ENCODE measurements around the gene LRRK1.

DNA sequence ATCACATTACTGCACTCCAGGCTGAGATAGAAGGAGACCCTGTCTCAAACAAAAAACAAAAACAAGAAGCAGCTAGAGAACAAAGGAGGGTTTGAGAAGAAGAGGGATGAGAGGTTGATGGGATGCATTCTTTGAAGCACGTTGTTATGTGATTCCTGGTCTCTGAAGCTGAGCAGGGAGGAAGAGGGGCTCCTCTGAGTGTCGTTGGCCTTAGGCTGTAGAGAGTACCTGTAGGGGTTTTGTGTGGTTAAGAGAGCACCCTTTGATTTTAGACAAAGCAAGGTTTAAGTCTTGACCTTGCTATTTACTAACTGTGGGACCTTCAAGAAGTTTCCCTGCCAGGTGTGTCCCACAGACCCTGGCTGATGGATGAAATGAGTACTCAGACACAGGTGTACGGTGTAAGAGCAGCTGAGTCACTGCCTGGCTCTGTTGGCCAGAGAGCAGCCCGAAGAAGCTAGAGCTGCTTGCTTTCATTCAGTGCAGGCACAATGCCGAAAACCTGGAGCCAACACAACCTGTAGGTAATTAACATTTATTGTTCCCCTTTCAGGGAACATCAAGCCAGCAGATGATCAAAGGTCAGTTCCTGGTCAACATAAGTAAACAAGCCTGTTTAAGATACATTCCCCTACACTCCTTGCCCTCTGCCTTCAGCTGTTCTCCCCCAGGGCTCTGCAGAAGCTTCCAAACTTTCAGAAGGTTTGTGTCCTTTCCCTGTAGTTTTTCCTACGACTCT lies 67.2 kb downstream of the LRRK1 start:
- TF ChIP-seq, protein P1, sequence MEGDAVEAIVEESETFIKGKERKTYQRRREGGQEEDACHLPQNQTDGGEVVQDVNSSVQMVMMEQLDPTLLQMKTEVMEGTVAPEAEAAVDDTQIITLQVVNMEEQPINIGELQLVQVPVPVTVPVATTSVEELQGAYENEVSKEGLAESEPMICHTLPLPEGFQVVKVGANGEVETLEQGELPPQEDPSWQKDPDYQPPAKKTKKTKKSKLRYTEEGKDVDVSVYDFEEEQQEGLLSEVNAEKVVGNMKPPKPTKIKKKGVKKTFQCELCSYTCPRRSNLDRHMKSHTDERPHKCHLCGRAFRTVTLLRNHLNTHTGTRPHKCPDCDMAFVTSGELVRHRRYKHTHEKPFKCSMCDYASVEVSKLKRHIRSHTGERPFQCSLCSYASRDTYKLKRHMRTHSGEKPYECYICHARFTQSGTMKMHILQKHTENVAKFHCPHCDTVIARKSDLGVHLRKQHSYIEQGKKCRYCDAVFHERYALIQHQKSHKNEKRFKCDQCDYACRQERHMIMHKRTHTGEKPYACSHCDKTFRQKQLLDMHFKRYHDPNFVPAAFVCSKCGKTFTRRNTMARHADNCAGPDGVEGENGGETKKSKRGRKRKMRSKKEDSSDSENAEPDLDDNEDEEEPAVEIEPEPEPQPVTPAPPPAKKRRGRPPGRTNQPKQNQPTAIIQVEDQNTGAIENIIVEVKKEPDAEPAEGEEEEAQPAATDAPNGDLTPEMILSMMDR (IDR thresholded peaks at IDR 0.05), result no peak
- no peak for TF ChIP-seq POLR2A (IDR thresholded peaks at IDR 0.05)
- TF ChIP-seq POLR2AphosphoS5 (IDR thresholded peaks at IDR 0.05), result no peak

All from gastroesophageal sphincter (tissue), 3 donors.